HCT116 (cell line): ENCODE data around the gene TSPYL6. TPM values are rescaled to one million over a fixed set of nuclear protein-coding genes. Genes with fewer than 3 reads are reported as not detected.

Experiments
- ATAC-seq: fragments of 200-7000 bp; cut with Tn5 transposase; 2 replicates; pipeline ENCODE4 v1.9.1; 2020; ENCODE audit warnings: mild to moderate bottlenecking, moderate library complexity
- BruUV-seq: library from RNA; stranded (reverse); fragments of 400-500 nt; replicated peaks from 2 replicates; lab custom pipeline; 2021; lab: Mats Ljungman, UMichigan
- CTCF ChIA-PET: fragments of 300-600 bp; sonication (Branson Sonifier 250); formaldehyde crosslinking; loops from one replicate; lab custom pipeline; 2021; ENCODE audit warnings: antibody characterized with exemption; lab: Charles Lee
- POLR2A ChIA-PET: fragments of 300-600, 350-600 bp; sonication (Branson Sonifier 250); formaldehyde crosslinking; loops from one replicate; lab custom pipeline; 2021; ENCODE audit warnings: antibody characterized with exemption; lab: Charles Lee
- RAD21 ChIA-PET, 2 experiments: fragments of 300-600 bp; sonication (Branson Sonifier 250); formaldehyde crosslinking; loops; one replicate each; lab custom pipeline; 2023; ENCODE audit warnings: low total read pairs in 2 of 2; ENCODE audit not compliant: uncharacterized antibody in 2 of 2, unreplicated experiment in 2 of 2, low non-redundant PET in 1 of 2; lab: Charles Lee
- DNase-seq: peaks from one replicate; pipeline ENCODE4 v3.0.0-alpha.2; 2010; ENCODE audit warnings: low read depth, low spot score
- H2AFZ ChIP-seq: fragments of 200-600 bp; shearing (Covaris generic), sonication (generic); 2 replicates; pipeline ENCODE4 v1.6.1; 2017; ENCODE audit warnings: low read depth, mixed run types, mixed read lengths, antibody characterized with exemption, low read length; ENCODE audit not compliant: poor library complexity, severe bottlenecking
- H3K27ac ChIP-seq: 2 replicates; pipeline ENCODE4 v1.5.1; 2012; ENCODE audit warnings: low read depth, low read length
- H3K27me3 ChIP-seq: fragments of 200-600 bp; sonication (generic); 2 replicates; pipeline ENCODE4 v1.6.1; 2016; ENCODE audit warnings: mixed run types, low read length, mixed read lengths; ENCODE audit not compliant: insufficient read depth
- H3K36me3 ChIP-seq, 2 experiments: fragments of 200-500 bp in 1 of 2; fragments of 200-600 bp in 1 of 2; sonication (Bioruptor generic) in 1 of 2; sonication (generic) in 1 of 2; 2 replicates each; pipeline versions ENCODE4 v1.5.1 to v1.6.1; 2014 to 2016; ENCODE audit warnings: low read length in 2 of 2, inconsistent platforms in 1 of 2, mixed read lengths in 1 of 2, mixed run types in 1 of 2; ENCODE audit not compliant: insufficient read depth in 2 of 2, control insufficient read depth in 1 of 2
- H3K4me1 ChIP-seq, 2 experiments: fragments of 200-600 bp in 1 of 2; sonication (generic) in 1 of 2; 2 replicates each; pipeline versions ENCODE4 v1.5.1 to v1.6.1; 2012 to 2017; ENCODE audit warnings: low read length in 2 of 2, inconsistent platforms in 1 of 2, mild to moderate bottlenecking in 1 of 2, mixed read lengths in 1 of 2, mixed run types in 1 of 2, moderate library complexity in 1 of 2; ENCODE audit not compliant: insufficient read depth in 2 of 2, control insufficient read depth in 1 of 2
- H3K4me2 ChIP-seq: fragments of 200-600 bp; sonication (generic); 2 replicates; pipeline ENCODE4 v1.6.1; 2017; ENCODE audit warnings: mixed run types, low read length, mixed read lengths
- H3K4me3 ChIP-seq, 2 experiments: fragments of 200-600 bp in 1 of 2; sonication (generic) in 1 of 2; replicated peaks in 1 of 2; 2 replicates each; pipeline ENCODE4 v1.5.1; 2011 to 2016; ENCODE audit warnings: low read length in 2 of 2, control low read depth in 1 of 2, low read depth in 1 of 2, mild to moderate bottlenecking in 1 of 2, mixed read lengths in 1 of 2, mixed run types in 1 of 2
- H3K79me2 ChIP-seq: fragments of 200-600 bp; sonication (generic); 2 replicates; pipeline ENCODE4 v1.6.1; 2017; ENCODE audit warnings: mild to moderate bottlenecking, mixed run types, low read length, moderate library complexity, mixed read lengths; ENCODE audit not compliant: insufficient read depth
- H3K9ac ChIP-seq: fragments of 200-600 bp; sonication (generic); 2 replicates; pipeline ENCODE4 v1.6.1; 2016; ENCODE audit warnings: low read length, mixed read lengths
- H3K9me2 ChIP-seq: fragments of 200-600 bp; sonication (generic), shearing (Covaris generic); 2 replicates; pipeline ENCODE4 v1.6.1; 2017; ENCODE audit warnings: mixed run types, mild to moderate bottlenecking, moderate library complexity; ENCODE audit not compliant: insufficient read depth
- H3K9me3 ChIP-seq, 2 experiments: fragments of 200-500 bp in 1 of 2; fragments of 200-600 bp in 1 of 2; sonication (Bioruptor generic) in 1 of 2; sonication (generic) in 1 of 2; 2 replicates each; pipeline ENCODE4 v1.6.1; 2014 to 2017; ENCODE audit warnings: low read length in 2 of 2, mixed read lengths in 2 of 2, inconsistent platforms in 1 of 2, low read depth in 1 of 2, mild to moderate bottlenecking in 1 of 2, mixed run types in 1 of 2, moderate library complexity in 1 of 2; ENCODE audit not compliant: control insufficient read depth in 1 of 2, insufficient read depth in 1 of 2
- H4K20me1 ChIP-seq: fragments of 200-600 bp; sonication (generic), shearing (Covaris generic); 2 replicates; pipeline ENCODE4 v1.6.1; 2017; ENCODE audit warnings: mixed run types, mild to moderate bottlenecking, moderate library complexity; ENCODE audit not compliant: insufficient read depth
- CEBPB ChIP-seq: IDR thresholded peaks from 2 replicates; pipeline ENCODE4 v1.6.1; 2012; ENCODE audit warnings: low read depth
- CTCF ChIP-seq, 3 experiments: fragments of 200-600 bp in 1 of 3; sonication (generic) in 1 of 3; IDR thresholded peaks in 2 of 3; conservative IDR thresholded peaks in 1 of 3; 2 replicates each; pipeline ENCODE4 v1.5.1; 2012 to 2017; ENCODE audit warnings: low read depth in 2 of 3, low read length in 2 of 3, antibody characterized with exemption in 1 of 3, borderline replicate concordance in 1 of 3, control low read depth in 1 of 3, mild to moderate bottlenecking in 1 of 3, mixed read lengths in 1 of 3, mixed run types in 1 of 3, moderate library complexity in 1 of 3; ENCODE audit not compliant: insufficient read depth in 1 of 3
- EGR1 ChIP-seq: IDR thresholded peaks from 2 replicates; pipeline ENCODE4 v1.6.1; 2012; ENCODE audit warnings: low read depth
- ELF1 ChIP-seq: IDR thresholded peaks from 2 replicates; pipeline ENCODE4 v1.6.1; 2012; ENCODE audit warnings: low read depth, borderline replicate concordance
- EZH2 ChIP-seq: fragments of 200-600 bp; sonication (generic); IDR thresholded peaks from 2 replicates; pipeline ENCODE4 v1.6.1; 2017; ENCODE audit warnings: antibody characterized with exemption, mixed run types
- FOSL1 ChIP-seq: IDR thresholded peaks from 2 replicates; pipeline ENCODE4 v1.6.1; 2012; ENCODE audit warnings: low read depth
- JUND ChIP-seq: IDR thresholded peaks from 2 replicates; pipeline ENCODE4 v1.6.1; 2012
- MAX ChIP-seq: IDR thresholded peaks from 2 replicates; pipeline ENCODE4 v1.6.1; 2012
- POLR2A ChIP-seq: IDR thresholded peaks from 2 replicates; pipeline ENCODE4 v1.7.0; 2011; ENCODE audit warnings: borderline replicate concordance; ENCODE audit not compliant: insufficient read depth, insufficient read length; ENCODE audit errors: extremely low read depth
- POLR2AphosphoS5 ChIP-seq: IDR thresholded peaks from 2 replicates; pipeline ENCODE4 v1.6.1; 2011; ENCODE audit warnings: mild to moderate bottlenecking, low read depth, low read length, moderate library complexity
- RAD21 ChIP-seq: IDR thresholded peaks from 2 replicates; pipeline ENCODE4 v1.6.1; 2012; ENCODE audit warnings: low read depth, mild to moderate bottlenecking
- SIN3A ChIP-seq: IDR thresholded peaks from 2 replicates; pipeline ENCODE4 v1.6.1; 2012; ENCODE audit warnings: low read depth
- SP1 ChIP-seq: IDR thresholded peaks from 2 replicates; pipeline ENCODE4 v1.6.1; 2012; ENCODE audit warnings: low read depth
- SRF ChIP-seq: IDR thresholded peaks from 2 replicates; pipeline ENCODE4 v1.6.1; 2012; ENCODE audit warnings: low read depth
- TCF7L2 ChIP-seq: IDR thresholded peaks from 2 replicates; pipeline ENCODE4 v1.7.0; 2011; ENCODE audit warnings: borderline replicate concordance, inconsistent platforms; ENCODE audit not compliant: insufficient read depth, insufficient read length; ENCODE audit errors: extremely low read depth
- ZNF274 ChIP-seq: fragments of 200-500 bp; sonication (Bioruptor generic); IDR thresholded peaks from 2 replicates; pipeline ENCODE4 v1.6.1; 2014; ENCODE audit warnings: mild to moderate bottlenecking, low read depth, low read length, inconsistent platforms
- intact Hi-C: fragments of 100-400 bp; cut with micrococcal nuclease; formaldehyde crosslinking; loops from 2 replicates; pipeline ENCODE4 v1.10.0; 2022
- total RNA-seq: library from RNA; stranded (reverse); gene quantifications from one replicate; pipeline ENCODE4 v1.2.1, GENCODE V29; 2021; ENCODE audit not compliant: unreplicated experiment
- TF ChIP-seq, protein P1 (sequence below): IDR thresholded peaks from 2 replicates; pipeline ENCODE4 v1.6.1; 2012; ENCODE audit warnings: low read depth
- TF ChIP-seq, protein P2 (sequence below): IDR thresholded peaks from 2 replicates; pipeline ENCODE4 v1.6.1; 2012

Gene TSPYL6
- total RNA-seq, 1 experiment from 2014 or later, result not detected

- H3K27ac ChIP-seq, result no peak overlapping the region
- DNase-seq (no peak), ATAC-seq (no peak)
- BruUV-seq, result no TSS peak
- intact Hi-C loops, result no loop called here
- no peaks in the 10 kb centered on the region for H3K9me3 ChIP-seq
- ChIA-PET RAD21 (no interaction called here), POLR2A (no interaction called here), CTCF (no interaction called here)
- no peaks in the 10 kb centered on the region for H3K27me3 ChIP-seq
- no peaks in the 10 kb centered on the region for H3K9me2 ChIP-seq
- H3K36me3 ChIP-seq, result no peaks in the 10 kb centered on the region
- H3K9ac ChIP-seq, result no peak overlapping the region
- TF ChIP-seq EZH2 (no peak), ELF1 (no peak), CEBPB (no peak), TCF7L2 (no peak), SRF (no peak), POLR2A (no peak), MAX (no peak), JUND (no peak), CTCF (IDR thresholded peaks at IDR 0.05 in 2 of 3, conservative IDR thresholded peaks at IDR 0.05 in 1 of 3; ENCODE audit: borderline replicate concordance in 1 of 3, insufficient read depth in 1 of 3, low read depth in 2 of 3, low read length in 2 of 3) (no peak), EGR1 (no peak), RAD21 (no peak), SP1 (no peak), FOSL1 (no peak), ZNF274 (no peak), POLR2AphosphoS5 (no peak), SIN3A (no peak)
- TF ChIP-seq, protein P1, sequence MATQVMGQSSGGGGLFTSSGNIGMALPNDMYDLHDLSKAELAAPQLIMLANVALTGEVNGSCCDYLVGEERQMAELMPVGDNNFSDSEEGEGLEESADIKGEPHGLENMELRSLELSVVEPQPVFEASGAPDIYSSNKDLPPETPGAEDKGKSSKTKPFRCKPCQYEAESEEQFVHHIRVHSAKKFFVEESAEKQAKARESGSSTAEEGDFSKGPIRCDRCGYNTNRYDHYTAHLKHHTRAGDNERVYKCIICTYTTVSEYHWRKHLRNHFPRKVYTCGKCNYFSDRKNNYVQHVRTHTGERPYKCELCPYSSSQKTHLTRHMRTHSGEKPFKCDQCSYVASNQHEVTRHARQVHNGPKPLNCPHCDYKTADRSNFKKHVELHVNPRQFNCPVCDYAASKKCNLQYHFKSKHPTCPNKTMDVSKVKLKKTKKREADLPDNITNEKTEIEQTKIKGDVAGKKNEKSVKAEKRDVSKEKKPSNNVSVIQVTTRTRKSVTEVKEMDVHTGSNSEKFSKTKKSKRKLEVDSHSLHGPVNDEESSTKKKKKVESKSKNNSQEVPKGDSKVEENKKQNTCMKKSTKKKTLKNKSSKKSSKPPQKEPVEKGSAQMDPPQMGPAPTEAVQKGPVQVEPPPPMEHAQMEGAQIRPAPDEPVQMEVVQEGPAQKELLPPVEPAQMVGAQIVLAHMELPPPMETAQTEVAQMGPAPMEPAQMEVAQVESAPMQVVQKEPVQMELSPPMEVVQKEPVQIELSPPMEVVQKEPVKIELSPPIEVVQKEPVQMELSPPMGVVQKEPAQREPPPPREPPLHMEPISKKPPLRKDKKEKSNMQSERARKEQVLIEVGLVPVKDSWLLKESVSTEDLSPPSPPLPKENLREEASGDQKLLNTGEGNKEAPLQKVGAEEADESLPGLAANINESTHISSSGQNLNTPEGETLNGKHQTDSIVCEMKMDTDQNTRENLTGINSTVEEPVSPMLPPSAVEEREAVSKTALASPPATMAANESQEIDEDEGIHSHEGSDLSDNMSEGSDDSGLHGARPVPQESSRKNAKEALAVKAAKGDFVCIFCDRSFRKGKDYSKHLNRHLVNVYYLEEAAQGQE, result no peak
- TF ChIP-seq, protein P2, sequence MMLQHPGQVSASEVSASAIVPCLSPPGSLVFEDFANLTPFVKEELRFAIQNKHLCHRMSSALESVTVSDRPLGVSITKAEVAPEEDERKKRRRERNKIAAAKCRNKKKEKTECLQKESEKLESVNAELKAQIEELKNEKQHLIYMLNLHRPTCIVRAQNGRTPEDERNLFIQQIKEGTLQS, result no peak
- no peaks in the 10 kb centered on the region for H4K20me1 ChIP-seq
- no peak overlapping the region for H2AFZ ChIP-seq
- no peak overlapping the region for H3K4me3 ChIP-seq
- H3K4me2 ChIP-seq, result no peak overlapping the region
- H3K4me1 ChIP-seq, result no peaks in the 10 kb centered on the region
- no peaks in the 10 kb centered on the region for H3K79me2 ChIP-seq
Observed at GRCh38 chr2:54224997-54225396, 31.0 kb downstream of the TSPYL6 start.
